ENCODE results near the gene PSMA7.
A peak's percentile ranks its signal among the peaks of the same experiment; 100 is the strongest.
"Not testable (repeated sequence)": the region's sequence is repeated elsewhere in the genome, so short reads cannot be mapped to it uniquely, and the experiment has no call there.

The PSMA7 gene

GRCh38 chr20:62120990-62121775, 22.0 kb downstream of the PSMA7 start:
- no peak for DNase-seq (ENCODE audit: low read depth in 2 of 2, low spot score in 1 of 2)

- no peak for DNase-seq (ENCODE audit: low read depth in 2 of 2, low spot score in 1 of 2)
Observed at GRCh38 chr20:62120365-62120762, 22.8 kb downstream of the PSMA7 start.

DNA sequence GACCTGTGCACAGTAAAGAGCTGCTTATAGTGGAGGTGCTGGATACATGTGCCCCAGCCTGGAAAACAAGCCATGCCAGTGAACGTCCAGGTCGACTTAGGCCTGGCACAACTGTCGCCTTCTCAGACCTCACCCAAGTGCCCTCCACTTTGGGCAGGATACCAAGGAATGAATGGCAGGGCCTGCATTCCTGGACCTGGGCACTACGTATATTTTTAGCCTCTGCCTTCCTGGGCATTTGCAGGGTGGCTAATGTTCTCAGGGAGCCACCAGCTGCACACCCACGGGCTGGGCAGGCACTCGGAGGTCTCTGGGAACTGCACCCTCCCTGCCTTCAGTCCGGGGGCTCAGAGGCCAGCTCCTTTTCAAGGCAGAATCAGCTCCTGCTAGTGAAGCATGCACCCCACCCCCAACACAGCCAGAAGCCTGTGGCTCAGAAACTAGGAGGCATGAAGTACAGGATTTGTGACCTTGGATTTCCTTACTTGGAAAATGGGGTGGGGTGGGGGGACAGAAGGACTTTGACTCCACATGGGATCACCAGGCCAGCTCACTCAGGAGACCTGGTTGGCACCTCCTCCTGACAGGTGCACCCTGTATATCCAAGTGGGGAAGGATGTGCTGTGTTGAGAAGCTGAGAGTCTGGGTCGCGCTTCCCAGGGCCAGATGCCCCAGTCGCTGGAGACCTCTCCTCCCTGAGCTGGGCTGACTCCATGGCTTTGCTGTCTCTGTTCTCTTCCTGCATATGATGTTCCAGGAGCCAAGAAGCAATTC, 23.4 kb downstream of the PSMA7 start:
- DNase-seq (ENCODE audit: low read depth in 2 of 2, low spot score in 1 of 2), result no peak

DNA sequence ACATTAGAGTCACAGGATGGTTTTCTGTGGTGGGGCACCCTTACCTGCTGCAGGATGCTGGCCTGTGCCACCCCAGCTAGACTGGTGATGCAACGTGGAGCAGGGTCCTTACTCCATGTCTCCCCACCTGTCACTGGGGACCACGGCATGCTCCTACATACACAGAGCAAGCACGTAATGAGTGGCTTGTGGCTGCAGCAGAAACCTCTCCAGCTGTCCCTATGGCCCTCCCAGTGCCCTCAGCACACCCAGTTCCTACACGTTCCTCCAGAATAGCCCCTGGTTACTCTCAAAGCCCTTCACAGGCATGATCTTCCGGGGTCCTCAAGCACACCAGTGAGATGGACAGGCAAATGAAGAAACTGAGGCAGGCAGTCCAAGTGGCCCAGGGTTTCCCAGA, 24.1 kb downstream of the PSMA7 start:
- DNase-seq (ENCODE audit: low read depth in 2 of 2, low spot score in 1 of 2), result no peak

DNA sequence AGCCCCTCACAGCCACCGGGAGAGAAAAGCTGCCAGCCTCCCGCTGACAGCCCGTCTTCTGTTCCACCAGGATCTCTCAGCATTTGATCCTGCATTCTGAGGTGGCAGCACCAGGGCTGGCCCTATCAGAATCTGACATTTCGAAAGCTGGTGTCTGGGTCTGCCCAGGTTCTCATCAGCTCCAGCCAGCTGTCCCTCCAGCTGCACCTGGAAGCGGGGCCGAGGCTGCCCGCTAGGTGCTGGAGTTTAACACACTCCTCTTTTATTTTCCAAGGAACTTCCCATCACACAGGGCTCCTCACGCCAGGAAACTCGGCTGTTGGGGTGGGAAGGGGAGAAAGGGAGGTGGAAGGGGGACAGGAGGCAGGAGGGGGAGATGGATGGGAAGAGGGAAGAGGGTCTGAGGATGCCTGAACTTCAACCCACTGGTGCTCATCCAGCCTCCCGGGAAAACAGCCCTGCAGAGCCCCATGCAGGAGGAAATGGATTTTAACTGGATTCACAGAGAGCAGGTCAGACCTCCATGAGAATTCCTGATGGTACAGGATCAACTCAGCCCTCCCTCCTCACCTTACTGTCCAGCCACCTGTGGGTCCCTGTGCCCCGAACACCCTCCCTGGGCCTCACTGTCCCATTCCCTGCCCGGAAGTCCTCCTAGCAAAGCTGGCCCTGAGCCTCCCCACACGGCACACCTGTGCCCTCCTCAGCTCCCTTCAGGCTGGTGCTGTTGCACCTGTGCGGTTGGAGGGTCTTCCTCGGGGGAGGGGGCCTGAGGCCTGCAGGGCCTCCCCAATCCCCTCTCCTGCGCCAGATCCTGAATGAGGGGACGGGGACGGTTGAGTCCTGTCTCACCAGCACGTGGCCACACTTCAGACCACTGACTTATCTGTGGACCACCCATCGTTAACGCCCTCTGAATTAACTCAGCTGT, 24.8 kb downstream of the PSMA7 start:
- DNase-seq (ENCODE audit: low read depth in 2 of 2, low spot score in 1 of 2), result no peak

GRCh38 chr20:62117658-62118057, 25.5 kb downstream of the PSMA7 start:
- DNase-seq (ENCODE audit: low read depth in 2 of 2, low spot score in 1 of 2), result peak; percentile 49 to 60

GRCh38 chr20:62117362-62117646, 25.9 kb downstream of the PSMA7 start:
- DNase-seq (ENCODE audit: low read depth in 2 of 2, low spot score in 1 of 2), result no peak

DNA sequence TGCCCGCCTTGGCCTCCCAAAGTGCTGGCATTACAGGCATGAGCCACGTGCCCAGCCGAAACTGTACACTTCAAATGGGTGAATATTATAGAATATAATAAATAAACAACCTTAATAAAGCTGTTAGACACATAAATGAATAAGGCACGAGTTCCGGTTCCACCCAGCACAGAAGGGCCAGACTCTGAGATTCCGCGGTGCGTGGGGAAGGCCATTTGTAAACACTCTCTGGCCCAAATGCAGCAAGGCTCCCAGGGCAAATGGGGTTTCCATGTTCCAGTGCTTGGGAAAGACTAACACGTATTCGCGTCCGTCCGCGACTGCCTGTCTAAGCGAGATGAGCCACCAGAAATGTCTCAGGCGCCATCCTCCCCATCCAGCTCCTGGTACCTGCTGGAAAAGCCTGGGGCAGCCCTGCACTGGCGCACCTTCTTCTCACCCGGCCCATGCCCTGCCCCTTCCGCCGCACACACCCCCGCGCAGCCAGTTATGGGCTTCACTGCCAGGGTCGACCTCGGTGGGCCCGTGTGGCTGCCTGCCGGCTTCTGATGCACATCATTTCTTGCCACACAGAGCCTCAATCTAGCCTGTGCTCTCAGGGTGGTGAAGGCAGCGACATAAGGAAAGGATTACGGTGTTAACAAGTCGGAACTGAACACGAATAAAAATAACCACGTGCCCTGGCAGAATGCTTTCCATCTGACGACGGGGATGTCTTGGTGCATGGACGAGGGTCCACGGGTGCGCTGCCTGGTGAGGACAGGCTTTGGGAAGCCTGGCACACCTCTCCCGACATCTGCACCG, 26.4 kb downstream of the PSMA7 start:
- no peak for DNase-seq (ENCODE audit: low read depth in 2 of 2, low spot score in 1 of 2)

GRCh38 chr20:62115800-62116407, 27.3 kb downstream of the PSMA7 start:
- not testable (repeated sequence) for DNase-seq (ENCODE audit: low read depth in 2 of 2, low spot score in 1 of 2)

- DNase-seq (ENCODE audit: low read depth in 2 of 2, low spot score in 1 of 2), result no peak
Observed at GRCh38 chr20:62114894-62115293, 28.3 kb downstream of the PSMA7 start.

DNA sequence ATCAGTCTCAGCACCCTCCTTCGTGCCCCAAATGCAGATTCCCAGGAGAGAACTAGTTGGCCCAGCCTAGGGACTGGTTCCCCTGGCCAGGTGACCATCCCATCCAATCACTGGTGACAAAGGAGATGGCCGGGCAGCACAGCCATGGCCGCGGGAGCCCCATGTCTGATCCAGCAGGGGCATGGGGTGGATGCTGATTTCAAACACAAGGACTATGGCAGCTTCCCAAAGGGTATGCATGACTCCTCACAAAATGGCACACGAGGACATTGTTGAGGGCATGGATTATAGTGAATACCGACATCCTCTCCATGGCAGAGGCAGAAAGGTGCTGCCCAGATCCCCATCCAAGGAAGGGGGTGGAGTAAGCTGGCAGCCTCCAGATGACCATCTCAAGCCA, 30.8 kb downstream of the PSMA7 start:
- DNase-seq (ENCODE audit: low read depth in 2 of 2, low spot score in 1 of 2), result no peak

GRCh38 chr20:62111148-62111547, 32.0 kb downstream of the PSMA7 start:
- no peak for DNase-seq (ENCODE audit: low read depth in 2 of 2, low spot score in 1 of 2)

- DNase-seq (ENCODE audit: low read depth in 2 of 2, low spot score in 1 of 2), result no peak
Observed at GRCh38 chr20:62105592-62105991, 37.6 kb downstream of the PSMA7 start.

GRCh38 chr20:62104791-62105345, 38.3 kb downstream of the PSMA7 start:
- DNase-seq (ENCODE audit: low read depth in 2 of 2, low spot score in 1 of 2), result no peak

DNA sequence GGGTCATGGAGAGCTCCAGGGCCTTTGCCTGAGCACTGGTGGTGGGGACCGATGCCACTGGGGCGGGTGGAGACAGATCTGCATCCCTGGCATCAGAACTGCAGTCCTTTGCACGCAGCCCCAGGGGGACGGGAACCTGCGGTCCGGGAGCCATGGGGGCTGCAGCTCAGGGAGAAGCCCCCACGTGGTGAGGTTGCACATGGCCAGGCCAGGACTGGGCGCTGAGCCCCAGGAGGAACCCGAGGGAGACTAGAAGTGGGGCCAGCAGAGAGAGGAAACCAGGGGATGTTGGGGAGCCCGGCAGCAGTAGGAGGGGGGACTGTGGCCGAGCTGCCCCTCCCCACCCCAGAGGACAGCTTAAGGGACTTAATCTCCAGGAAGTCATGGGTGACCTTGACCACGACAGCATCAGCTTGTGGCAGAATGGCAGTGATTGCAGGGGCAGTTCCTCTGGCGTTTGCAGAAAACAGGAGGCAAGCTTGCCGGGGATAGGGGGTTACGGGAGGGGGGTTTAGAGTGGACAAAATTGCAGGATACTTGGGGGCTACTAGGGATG, 38.9 kb downstream of the PSMA7 start:
- DNase-seq (ENCODE audit: low read depth in 2 of 2, low spot score in 1 of 2), result no peak

DNA sequence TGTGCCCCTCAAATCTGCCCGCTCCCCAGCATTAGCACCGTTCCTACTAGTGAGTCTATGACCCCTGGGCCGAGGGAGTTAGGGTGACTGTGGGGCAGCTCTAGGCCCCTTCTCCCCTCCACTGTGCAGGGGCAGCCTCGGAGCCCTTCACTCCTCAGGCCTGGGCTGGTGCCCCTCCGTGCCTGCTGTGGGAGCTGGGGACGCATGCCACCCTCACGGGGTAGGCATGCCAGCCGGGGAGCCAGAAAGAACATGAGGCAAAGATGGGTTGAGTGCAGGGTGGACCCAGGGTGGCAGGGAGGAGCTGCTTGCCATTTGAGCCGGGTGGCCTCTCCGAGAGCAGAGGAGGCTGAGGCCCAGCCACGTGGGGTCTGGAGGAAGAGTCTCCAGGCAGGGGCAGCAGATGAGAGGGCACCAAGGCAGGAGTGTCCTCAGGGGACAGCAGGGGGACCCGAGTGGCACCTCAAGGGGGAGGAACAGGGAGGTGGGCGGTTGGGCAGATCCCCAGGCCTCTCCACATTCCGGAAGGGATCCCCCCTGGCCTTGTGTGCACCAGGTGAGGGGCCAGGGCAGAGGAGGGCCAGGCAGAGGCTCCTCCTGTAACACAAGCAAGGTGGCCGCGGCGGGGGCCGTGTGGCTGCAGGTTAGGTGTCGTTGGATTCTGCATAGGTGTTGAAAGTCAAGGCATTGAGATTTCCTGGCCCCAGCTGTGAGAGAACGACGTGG, 39.5 kb downstream of the PSMA7 start:
- DNase-seq (ENCODE audit: low read depth in 2 of 2, low spot score in 1 of 2), result no peak

GRCh38 chr20:62101078-62101477, 42.1 kb downstream of the PSMA7 start:
- no peak for DNase-seq (ENCODE audit: low read depth in 2 of 2, low spot score in 1 of 2)

GRCh38 chr20:62097881-62098407, 45.2 kb downstream of the PSMA7 start:
- DNase-seq (ENCODE audit: low read depth in 2 of 2, low spot score in 1 of 2), result no peak

Data from stimulated activated CD8-positive, alpha-beta memory T cell treated with anti-CD3 and anti-CD28 coated beads, Interleukin-4, amount 100 ng/mL, for 1 hour (primary cell).